Activated CD4-positive, alpha-beta T cell treated with anti-CD3 and anti-CD28 coated beads for 4 hours (primary cell): ENCODE data around the gene IDNK.
"Not testable (repeated sequence)": the region's sequence is repeated elsewhere in the genome, so short reads cannot be mapped to it uniquely, and the experiment has no call there.

ENCODE experiments used
- DNase-seq, 2 donors: peaks; one replicate each; pipeline ENCODE4 v3.0.0-alpha.2; 2020

The IDNK gene

GRCh38 chr9:83622939-83623678 lies at the start of gene IDNK:
Gene IDNK (plus strand): TSS chr9:83623143. CDS start chr9:83623172, 29 bp downstream.
- DNase-seq: peak; percentile 48 to 56

DNA sequence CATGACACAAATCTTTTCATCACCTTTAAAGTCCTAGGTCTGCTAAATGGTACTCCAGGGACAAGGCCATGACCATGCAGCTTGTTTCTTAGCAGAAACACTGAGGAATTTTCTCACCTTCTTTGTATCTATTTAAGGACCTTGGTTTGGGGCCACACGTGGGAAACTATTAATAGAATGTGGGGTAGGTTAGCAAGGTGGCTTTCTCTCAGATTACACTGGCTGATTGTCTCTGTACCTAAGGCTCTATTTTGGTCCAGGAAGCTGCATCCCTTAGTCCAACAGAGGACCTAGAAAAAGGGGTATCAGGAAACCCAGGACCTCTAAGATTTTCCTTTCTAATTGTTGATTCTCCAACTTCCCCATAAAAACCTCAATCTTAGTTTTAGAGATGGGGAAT lies 48.5 kb upstream of the IDNK start:
- no peak for DNase-seq

GRCh38 chr9:83582029-83582428 lies 40.9 kb upstream of the IDNK start:
- no peak for DNase-seq

DNA sequence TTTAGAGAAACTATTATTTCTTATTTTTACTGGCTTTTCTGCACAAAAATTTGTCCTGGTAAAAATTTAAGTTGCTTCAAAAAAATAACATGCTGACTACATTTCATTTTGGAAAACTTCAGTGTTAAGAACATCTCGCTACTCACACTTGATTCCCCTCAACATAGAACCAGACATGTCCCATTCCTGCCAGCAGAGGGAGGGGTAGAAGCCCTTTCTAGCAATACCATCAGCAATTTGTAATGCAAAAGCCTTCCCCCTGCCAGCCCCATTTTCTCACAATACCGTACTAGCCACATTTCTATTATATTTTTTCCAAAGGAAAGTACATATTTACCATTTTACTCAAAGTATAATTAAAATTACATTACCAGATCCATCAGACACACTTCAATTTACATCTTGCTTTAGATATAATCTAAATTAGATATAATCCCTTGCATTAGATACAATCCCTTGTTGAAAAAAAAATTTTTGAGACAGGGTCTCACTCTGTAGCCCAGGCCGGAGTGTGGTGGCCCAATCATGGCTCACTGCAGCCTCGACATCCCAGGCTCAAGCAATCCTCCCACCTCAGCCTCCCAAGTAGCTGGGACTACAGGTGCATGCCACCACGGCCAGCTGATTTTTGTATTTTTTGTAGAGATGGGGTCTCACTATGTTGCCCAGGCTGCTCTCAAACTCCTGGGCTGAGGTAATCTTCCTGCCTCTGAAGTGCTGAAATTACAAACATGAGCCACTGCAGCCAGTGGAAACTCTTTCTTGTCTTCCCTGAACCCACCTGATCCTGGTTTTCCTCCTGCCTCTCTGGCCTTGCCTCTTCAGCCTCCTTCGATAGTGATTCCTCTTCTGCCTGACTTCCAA lies 39.6 kb upstream of the IDNK start:
- DNase-seq: peak; percentile 7 to 15

GRCh38 chr9:83584995-83585394 lies 37.9 kb upstream of the IDNK start:
- DNase-seq: no peak

DNA sequence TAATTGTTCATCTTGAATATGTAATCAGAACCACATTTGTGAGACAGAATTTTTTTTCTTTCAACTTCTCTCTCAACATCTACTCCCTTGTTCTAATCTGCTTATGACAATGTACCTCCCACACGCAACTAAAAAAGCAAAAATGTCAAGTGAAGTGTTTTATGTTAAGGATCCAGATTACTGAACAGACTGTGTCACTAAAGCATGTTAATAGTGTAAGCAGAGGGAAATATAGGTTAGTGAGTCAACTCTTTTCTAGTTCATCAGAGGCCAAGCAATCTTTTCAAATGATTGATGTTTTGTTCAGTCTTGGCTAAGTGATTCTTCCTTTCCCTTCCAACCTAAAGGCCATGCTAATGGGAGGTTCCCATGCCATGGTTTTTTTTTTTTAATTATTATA lies 34.7 kb upstream of the IDNK start:
- DNase-seq: no peak

DNA sequence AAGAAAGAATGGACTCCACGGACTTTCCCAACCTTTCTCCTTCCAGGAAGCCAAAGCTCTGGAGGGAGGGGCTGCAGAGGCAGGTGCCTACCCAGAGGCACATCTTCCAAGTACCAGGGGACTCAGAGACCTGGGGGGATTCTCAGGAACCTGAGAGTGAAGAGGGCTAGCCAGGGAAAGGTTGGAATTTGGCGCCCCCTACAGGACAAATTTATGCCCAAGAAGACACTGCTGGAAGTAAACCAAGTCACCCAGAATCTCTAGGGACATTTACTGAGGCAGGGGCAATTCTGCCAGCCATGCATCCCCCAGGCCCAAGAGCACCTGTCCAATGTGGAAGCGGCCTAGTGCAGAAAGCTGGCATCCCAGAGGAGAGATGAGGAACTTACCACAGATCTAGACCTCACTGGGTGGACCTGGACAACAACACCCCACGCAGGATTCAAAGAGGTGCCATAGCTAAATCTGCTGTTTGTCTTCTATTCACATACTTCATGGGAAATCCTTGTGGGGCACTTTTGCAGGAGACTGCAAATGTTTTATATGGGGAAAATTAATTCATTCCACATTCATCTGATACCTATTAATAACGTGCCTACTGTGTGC lies 25.9 kb upstream of the IDNK start:
- peak in 1 of 2 donors; percentile 22 for DNase-seq

GRCh38 chr9:83598487-83598886 lies 24.5 kb upstream of the IDNK start:
- no peak for DNase-seq

DNA sequence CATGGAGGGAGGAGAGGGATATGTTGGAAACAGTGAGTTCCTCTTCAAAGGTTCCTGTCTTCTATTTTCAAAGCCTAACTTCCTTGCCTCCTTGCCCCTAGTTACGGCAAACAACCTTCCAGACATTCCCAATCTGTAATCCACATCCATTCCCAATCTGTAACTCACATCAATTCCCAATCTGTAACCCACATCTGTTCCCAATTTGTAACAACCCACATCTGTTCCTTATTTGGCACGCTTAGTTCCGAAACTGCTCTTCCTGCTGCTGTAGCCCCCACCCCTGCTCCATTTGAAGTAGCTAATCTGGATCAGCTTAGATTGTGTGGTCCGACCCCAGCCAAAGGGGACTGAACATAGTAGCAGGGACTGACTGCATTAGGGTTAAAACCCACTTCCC lies 23.9 kb upstream of the IDNK start:
- no peak for DNase-seq

- no peak for DNase-seq
Measured at GRCh38 chr9:83601463-83601862, 21.5 kb upstream of the IDNK start.

DNA sequence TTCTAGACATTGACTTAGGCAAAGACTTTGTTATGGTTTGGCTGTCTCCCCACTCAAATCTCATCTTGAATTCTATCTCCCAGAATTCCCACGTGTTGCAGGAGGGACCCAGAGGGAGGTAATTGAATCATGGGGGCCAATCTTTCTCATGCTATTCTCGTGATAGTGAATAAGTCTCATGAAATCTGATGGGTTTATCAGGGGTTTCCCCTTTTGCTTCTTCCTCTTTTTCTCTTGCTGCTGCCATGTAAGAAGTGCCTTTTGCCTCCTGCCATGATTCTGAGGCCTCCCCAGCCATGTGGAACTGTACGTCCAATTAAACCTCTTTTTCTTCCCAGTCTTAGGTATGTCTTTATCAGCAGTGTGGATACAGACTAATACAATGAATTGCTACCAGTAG lies 15.3 kb upstream of the IDNK start:
- DNase-seq: not testable (repeated sequence)

DNA sequence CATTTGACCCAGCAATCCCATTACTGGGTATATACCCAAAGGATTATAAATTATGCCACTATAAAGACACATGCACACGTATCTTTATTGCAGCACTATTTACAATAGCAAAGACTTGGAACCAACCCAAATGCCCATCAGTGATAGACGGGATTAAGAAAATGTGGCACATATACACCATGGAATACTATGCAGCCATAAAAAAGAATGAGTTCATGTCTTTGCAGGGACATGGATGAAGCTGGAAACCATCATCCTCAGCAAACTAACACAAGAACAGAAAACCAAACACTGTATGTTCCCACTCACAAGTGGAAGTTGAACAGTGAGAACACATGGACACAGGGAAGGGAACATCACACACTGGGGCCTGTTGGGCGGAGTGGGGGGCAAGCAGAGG lies 9.6 kb upstream of the IDNK start:
- DNase-seq: not testable (repeated sequence)

- no peak for DNase-seq
Measured at GRCh38 chr9:83617299-83617698, 5.6 kb upstream of the IDNK start.

DNA sequence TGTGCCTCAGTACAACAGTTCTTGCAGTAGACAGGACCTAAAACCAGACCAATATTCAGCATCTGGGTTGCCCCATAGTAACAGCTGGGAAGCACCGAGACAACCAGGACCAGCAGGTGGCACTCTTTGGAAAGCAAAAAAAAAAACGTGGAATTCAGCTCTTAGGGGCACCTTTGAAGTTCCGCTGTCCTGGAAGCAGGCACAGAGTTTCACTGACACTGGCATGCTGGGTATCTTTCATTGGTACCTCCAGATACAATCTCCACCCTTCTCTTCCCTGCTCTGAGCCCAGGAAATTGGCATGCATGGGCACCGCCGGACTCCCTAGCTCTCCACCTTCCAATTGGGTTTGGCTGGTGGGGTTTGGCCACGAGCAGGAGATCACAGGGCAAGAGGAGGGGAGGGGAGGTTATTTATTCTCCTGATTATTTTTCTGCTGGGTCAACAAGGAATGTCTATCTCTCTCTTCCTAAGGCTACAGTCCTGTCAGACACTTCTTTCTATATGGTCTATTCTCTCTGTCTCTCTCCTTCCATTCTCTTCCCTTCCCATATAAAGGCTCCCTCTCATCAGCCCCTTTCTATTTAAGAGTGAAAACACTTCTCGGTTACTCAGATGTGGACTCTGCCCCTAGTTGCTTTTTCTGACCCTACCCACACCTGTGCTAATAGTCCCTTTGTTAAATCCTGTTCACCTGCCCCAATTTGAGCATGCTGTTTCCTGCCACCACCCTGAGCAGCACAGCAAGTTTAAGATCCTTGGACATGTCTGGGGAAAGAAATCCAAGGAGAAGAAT lies 1.9 kb upstream of the IDNK start:
- DNase-seq: peak; percentile 30 to 43

GRCh38 chr9:83622433-83622938 lies 457 bp upstream of the IDNK start:
- peak in 1 of 2 donors; percentile 61 for DNase-seq

DNA sequence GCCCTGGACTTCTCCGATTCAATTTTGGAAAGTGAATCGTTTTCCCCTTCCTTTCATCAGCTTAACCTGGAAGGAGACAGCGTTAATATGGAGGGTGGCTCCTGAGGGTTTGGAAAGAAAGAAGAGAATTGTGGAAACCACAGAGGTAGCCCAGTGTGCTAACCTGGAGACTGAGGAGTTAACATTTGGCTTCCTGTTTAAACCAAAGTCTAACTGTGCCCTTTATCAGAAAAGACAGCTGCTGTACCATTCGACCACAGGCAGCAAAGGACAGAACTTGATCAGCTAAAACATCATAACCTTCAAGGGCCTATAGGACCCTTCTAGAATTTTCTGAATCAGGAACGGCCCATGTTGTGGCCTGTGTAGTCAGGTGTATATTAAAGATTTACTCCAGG lies 735 bp downstream of the IDNK start:
- peak in 1 of 2 donors; percentile 4 for DNase-seq

- DNase-seq: no peak
Measured at GRCh38 chr9:83625178-83625577, 2.2 kb downstream of the IDNK start.

DNA sequence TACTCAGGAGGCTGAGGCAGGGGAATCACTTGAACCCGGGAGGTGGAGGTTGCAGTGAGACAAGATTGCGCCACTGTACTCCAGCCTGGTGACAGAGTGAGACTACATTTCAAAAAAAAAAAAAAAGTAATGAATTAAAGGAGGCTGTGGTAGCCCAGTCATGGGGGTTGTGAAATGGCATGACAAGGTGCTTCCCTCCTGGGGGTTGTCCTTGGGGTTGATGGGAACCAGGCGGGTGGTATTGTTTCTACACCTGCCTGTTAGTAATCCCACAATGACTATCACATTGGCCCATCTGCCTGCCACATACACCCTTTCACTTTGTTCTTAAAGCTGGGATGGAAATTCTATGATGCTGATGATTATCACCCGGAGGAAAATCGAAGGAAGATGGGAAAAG lies 5.6 kb downstream of the IDNK start:
- no peak for DNase-seq

DNA sequence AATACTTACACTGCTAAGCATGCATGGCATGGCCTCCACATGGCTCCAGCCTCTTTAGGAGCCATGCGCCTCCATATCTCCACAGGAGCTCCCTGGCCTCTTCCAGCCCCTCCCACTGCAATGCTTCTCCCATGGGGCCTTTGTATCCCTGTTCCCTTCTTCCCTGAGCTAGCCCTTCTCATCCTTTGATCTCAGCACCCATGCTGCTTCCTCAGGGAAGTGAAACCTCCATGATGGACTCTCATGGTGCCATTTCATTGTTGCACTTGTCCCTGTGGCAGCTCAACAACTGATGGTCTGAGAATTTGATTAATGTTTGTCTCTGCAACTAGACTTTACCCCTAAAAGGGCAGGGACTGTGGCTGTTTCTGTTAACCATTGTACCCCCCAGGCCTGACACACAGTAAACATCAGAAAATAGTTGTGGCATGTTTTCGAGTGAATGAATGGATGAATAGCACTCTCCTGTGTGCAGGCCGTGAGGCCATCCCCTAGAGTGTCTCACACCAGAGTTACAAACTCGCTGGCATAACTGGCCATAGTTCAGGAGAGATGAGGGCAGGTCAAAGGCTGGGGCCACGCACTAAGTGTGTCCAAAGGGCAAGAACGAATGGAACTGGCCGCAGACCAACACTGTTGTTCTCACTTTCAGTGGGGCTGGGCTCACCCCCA lies 6.6 kb downstream of the IDNK start:
- DNase-seq: no peak

DNA sequence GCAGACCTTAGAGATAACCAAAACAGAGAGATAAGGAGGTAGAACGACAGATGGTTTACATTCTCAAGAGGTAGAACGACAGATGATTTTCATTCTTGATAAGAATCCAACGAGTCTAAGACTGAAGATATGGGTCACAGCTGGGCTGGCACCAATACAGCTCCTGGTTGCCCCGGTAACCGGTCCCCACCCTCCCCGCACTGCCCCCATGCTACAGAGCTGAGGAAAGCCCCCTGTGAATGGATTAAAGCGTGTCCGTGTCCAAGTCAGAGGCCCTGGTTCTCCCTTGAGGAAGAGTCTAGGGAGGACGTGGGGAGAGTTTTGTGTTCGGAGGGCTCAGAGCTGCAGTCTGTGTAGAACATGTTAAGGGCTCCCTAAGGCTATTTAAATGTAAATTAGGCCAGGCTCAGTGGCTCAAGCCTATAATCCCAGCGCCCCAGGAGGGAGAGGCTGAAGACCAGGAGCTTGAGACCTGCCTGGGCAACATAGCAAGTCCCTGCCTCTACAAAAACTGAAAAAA lies 8.1 kb downstream of the IDNK start:
- no peak for DNase-seq

DNA sequence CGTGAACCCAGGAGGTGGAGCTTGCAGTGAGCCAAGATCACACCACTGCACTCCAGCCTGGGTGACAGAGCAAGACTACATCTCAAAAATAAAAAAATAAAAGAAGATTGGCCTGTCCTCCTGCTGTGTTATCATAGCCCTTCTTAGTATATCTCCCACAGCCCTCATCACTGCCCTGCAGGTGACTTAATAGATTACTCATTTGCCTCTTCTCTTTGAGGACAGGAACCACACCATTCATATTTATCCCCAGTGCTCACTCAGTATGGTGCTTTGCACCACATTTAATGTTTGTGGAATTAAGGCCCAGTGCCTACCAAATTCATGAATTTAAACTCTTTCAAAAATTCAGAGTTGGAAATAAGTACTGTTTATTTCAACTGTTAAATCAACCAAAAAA lies 10.3 kb downstream of the IDNK start:
- DNase-seq: no peak

DNA sequence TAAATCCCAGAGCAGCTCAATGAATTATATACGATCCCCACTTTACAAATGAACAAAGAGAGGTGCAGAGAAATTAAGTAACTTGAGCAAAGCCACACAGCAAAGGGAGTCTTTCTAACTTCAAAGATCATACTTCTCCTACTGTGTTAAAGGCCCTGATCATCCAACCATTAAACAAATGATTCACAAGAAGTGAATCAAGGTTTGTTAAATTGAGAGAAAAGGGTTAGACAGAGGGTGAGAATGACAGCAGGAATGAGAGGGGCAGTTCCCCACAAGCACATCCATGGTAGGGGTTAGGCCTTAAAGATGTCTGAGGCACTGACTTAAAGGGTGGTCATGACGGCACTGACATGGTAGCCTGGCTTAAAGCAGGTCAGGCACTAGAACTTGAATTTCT lies 10.7 kb downstream of the IDNK start:
- DNase-seq: no peak
